LoVo (cell line): Measurements from ENCODE around the gene AANAT.
"Not testable (repeated sequence)": the region's sequence is repeated elsewhere in the genome, so short reads cannot be mapped to it uniquely, and the experiment has no call there.

ENCODE experiments used
- DNase-seq: peaks from one replicate; pipeline ENCODE4 v3.0.0-alpha.2; 2016; ENCODE audit warnings: low spot score

AANAT gene

GRCh38 chr17:76508472-76509063 lies 41.2 kb downstream of the AANAT start:
- not testable (repeated sequence) for DNase-seq

- no peak for DNase-seq
These were observed 43.4 kb downstream of the AANAT start for GRCh38 chr17:76510831-76511244.

GRCh38 chr17:76511668-76512365 lies 44.4 kb downstream of the AANAT start:
- no peak for DNase-seq

- no peak for DNase-seq
These were observed 45.2 kb downstream of the AANAT start for GRCh38 chr17:76512366-76513305.

GRCh38 chr17:76513306-76513692 lies 45.9 kb downstream of the AANAT start:
- DNase-seq, result no peak

- DNase-seq, result not testable (repeated sequence)
These were observed 47.0 kb downstream of the AANAT start for GRCh38 chr17:76514355-76514754.

GRCh38 chr17:76515274-76515949 lies 48.0 kb downstream of the AANAT start:
- no peak for DNase-seq

- no peak for DNase-seq
These were observed 50.2 kb downstream of the AANAT start for GRCh38 chr17:76517638-76518038.

- DNase-seq, result no peak
These were observed 51.9 kb downstream of the AANAT start for GRCh38 chr17:76519048-76519966.
